Mesenchymal stem cell (in vitro differentiated cells and primary cell): Measurements from ENCODE around the gene KRTAP5-8. TPM values are rescaled to one million over a fixed set of nuclear protein-coding genes. Genes with fewer than 3 reads are reported as not detected.
"Not testable (repeated sequence)": the region's sequence is repeated elsewhere in the genome, so short reads cannot be mapped to it uniquely, and the experiment has no call there.

Experiments
- DNase-seq: peaks from one replicate; pipeline ENCODE4 v3.0.0-alpha.2; 2013
- H2AFZ ChIP-seq: one replicate; pipeline ENCODE4 v1.6.1; 2013; ENCODE audit warnings: low read depth, mild to moderate bottlenecking, control low read depth, inconsistent platforms, low read length, moderate library complexity
- H2AK5ac ChIP-seq: 2 replicates; pipeline ENCODE4 v1.6.1; 2013; ENCODE audit warnings: low read length, moderate library complexity, mild to moderate bottlenecking, inconsistent platforms; ENCODE audit not compliant: severe bottlenecking
- H2BK120ac ChIP-seq: one replicate; pipeline ENCODE4 v1.6.1; 2013; ENCODE audit warnings: low read depth, mild to moderate bottlenecking, inconsistent platforms, low read length, moderate library complexity
- H2BK12ac ChIP-seq, 2 experiments: one replicate each; pipeline ENCODE4 v1.6.1; 2013; ENCODE audit warnings: inconsistent platforms in 2 of 2, low read length in 2 of 2, mild to moderate bottlenecking in 2 of 2, moderate library complexity in 2 of 2, control low read depth in 1 of 2
- H2BK15ac ChIP-seq: one replicate; pipeline ENCODE4 v1.6.1; 2013; ENCODE audit warnings: mild to moderate bottlenecking, low read depth, inconsistent platforms; ENCODE audit not compliant: poor library complexity, severe bottlenecking
- H2BK5ac ChIP-seq: 2 replicates; pipeline ENCODE4 v1.6.1; 2013; ENCODE audit warnings: low read depth, mild to moderate bottlenecking, low read length, control low read depth, inconsistent platforms; ENCODE audit not compliant: poor library complexity, severe bottlenecking
- H3K14ac ChIP-seq, 2 experiments: one replicate each; pipeline ENCODE4 v1.6.1; 2013; ENCODE audit warnings: inconsistent platforms in 2 of 2, low read length in 2 of 2, control low read depth in 1 of 2, mild to moderate bottlenecking in 1 of 2, moderate library complexity in 1 of 2
- H3K18ac ChIP-seq, 2 experiments: one replicate each; pipeline ENCODE4 v1.6.1; 2013; ENCODE audit warnings: inconsistent platforms in 2 of 2, low read length in 2 of 2, control low read depth in 1 of 2, low read depth in 1 of 2, mild to moderate bottlenecking in 1 of 2
- H3K23ac ChIP-seq, 2 experiments: one replicate each; pipeline ENCODE4 v1.6.1; 2013; ENCODE audit warnings: inconsistent platforms in 2 of 2, low read length in 2 of 2, mild to moderate bottlenecking in 2 of 2, moderate library complexity in 2 of 2, control low read depth in 1 of 2
- H3K27ac ChIP-seq: 2 replicates; pipeline ENCODE4 v1.5.1; 2013; ENCODE audit warnings: mild to moderate bottlenecking, moderate library complexity, low read length, control low read depth, inconsistent platforms; ENCODE audit not compliant: poor library complexity, severe bottlenecking
- H3K27me3 ChIP-seq, 2 experiments: 2 replicates each; pipeline versions ENCODE4 v1.6.1 to v1.7.0; 2013; ENCODE audit warnings: low read length in 2 of 2, mild to moderate bottlenecking in 2 of 2, moderate library complexity in 2 of 2, control low read depth in 1 of 2, inconsistent platforms in 1 of 2; ENCODE audit not compliant: control insufficient read depth in 1 of 2, insufficient read depth in 1 of 2
- H3K36me3 ChIP-seq, 2 experiments: 2 replicates each; pipeline versions ENCODE4 v1.6.1 to v1.7.0; 2013; ENCODE audit warnings: low read length in 2 of 2, control low read depth in 1 of 2, inconsistent platforms in 1 of 2, low read depth in 1 of 2, mild to moderate bottlenecking in 1 of 2; ENCODE audit not compliant: insufficient read depth in 2 of 2, control insufficient read depth in 1 of 2
- H3K4ac ChIP-seq, 2 experiments: one replicate each; pipeline ENCODE4 v1.6.1; 2013; ENCODE audit warnings: inconsistent platforms in 2 of 2, low read length in 2 of 2, mild to moderate bottlenecking in 2 of 2, moderate library complexity in 2 of 2, control low read depth in 1 of 2, low read depth in 1 of 2
- H3K4me1 ChIP-seq: 2 replicates; pipeline ENCODE4 v1.6.1; 2013; ENCODE audit warnings: low read depth, low read length, control low read depth; ENCODE audit not compliant: control insufficient read depth, insufficient read depth
- H3K4me2 ChIP-seq: 2 replicates; pipeline ENCODE4 v1.6.1; 2013; ENCODE audit warnings: low read length, mild to moderate bottlenecking, inconsistent platforms; ENCODE audit not compliant: poor library complexity, severe bottlenecking
- H3K4me3 ChIP-seq, 2 experiments: 2 replicates each; pipeline versions ENCODE4 v1.5.1 to v1.7.0; 2013; ENCODE audit warnings: low read length in 2 of 2, mild to moderate bottlenecking in 2 of 2, control low read depth in 1 of 2, low read depth in 1 of 2; ENCODE audit not compliant: insufficient read depth in 1 of 2
- H3K79me1 ChIP-seq: replicated peaks from 2 replicates; pipeline ENCODE4 v1.6.1; 2013; ENCODE audit warnings: mild to moderate bottlenecking, control low read depth, low read length, inconsistent platforms; ENCODE audit not compliant: poor library complexity, severe bottlenecking
- H3K9ac ChIP-seq: 2 replicates; pipeline ENCODE4 v1.7.0; 2013; ENCODE audit warnings: mild to moderate bottlenecking, low read length, moderate library complexity
- H3K9me3 ChIP-seq: 2 replicates; pipeline ENCODE4 v1.7.0; 2013; ENCODE audit warnings: mild to moderate bottlenecking, low read length; ENCODE audit not compliant: control insufficient read depth
- H4K8ac ChIP-seq: one replicate; pipeline ENCODE4 v1.6.1; 2013; ENCODE audit warnings: inconsistent platforms, mild to moderate bottlenecking, low read length, moderate library complexity
- H4K91ac ChIP-seq: one replicate; pipeline ENCODE4 v1.6.1; 2013; ENCODE audit warnings: mild to moderate bottlenecking, low read length, inconsistent platforms
- WGBS: methylation state at CpG from one replicate; pipeline ENCODE4 v1.1.7; 2013; ENCODE audit warnings: mixed read lengths; 5-methylcytosine and 5-hydroxymethylcytosine counted together
- small RNA-seq: library from polyadenylated mRNA; stranded (forward); fragments of <200 nt; extraction: miRNeasy Mini kit (QIAGEN cat#:217004); gene quantifications from one replicate; pipeline ENCODE3, GENCODE V24; 2013; ENCODE audit warnings: low read depth

Gene KRTAP5-8

DNA sequence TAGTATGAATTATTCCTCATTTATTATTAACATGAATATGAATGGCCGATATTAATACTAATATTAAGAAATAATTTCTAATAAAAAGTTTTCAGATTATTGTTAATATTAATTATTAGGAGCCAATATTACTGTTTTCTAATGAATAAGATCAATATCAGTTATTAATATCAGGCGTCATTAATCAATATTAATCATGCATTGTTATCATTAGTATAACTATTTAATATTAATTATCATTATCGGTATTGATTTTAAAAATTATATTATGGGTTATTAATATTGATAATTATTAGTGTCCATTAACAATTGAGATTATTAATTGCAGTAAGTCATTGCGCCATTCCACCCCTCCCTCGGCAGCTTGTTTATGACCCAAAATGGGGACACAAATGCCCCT, 47.8 kb downstream of the KRTAP5-8 start:
- not testable (repeated sequence) for H4K8ac ChIP-seq, H3K4me3 ChIP-seq, H2BK12ac ChIP-seq, H3K14ac ChIP-seq, H3K79me1 ChIP-seq, H2AK5ac ChIP-seq, H3K36me3 ChIP-seq, DNase-seq, H2BK120ac ChIP-seq, H3K18ac ChIP-seq, H3K27ac ChIP-seq, H3K4me2 ChIP-seq, H2BK5ac ChIP-seq, H3K9ac ChIP-seq, H3K4ac ChIP-seq, H3K23ac ChIP-seq, H3K4me1 ChIP-seq, H2AFZ ChIP-seq, H3K9me3 ChIP-seq, H4K91ac ChIP-seq, H2BK15ac ChIP-seq
- H3K27me3 ChIP-seq, result peaks cover 5 to 25% of the 10 kb centered on the region in 2 experiments
- 100% methylated on average over 1 of the region's 5 CpGs for WGBS

DNA sequence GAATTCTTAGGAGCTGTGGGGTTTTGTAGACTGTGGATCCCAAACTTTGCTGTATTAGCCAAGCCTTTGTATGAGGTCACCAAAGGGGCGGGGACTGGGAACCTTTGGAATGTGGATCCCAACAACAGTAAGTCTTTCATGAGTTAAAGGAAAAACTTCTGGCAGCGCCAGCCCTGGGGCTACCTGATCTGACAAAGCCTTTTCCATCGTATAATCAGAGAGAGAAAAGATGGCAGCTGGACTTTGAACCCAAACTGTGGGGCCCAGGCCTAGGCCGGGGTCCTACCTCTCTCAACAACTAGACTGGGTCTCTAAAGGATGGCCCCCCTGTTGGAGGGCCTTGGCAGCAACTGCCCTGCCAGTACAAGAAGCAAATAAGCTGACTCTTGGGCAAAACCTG, 50.5 kb downstream of the KRTAP5-8 start:
- H3K23ac ChIP-seq, H3K4ac ChIP-seq, H3K9ac ChIP-seq, H3K36me3 ChIP-seq, H3K14ac ChIP-seq, H4K91ac ChIP-seq, H2BK120ac ChIP-seq, DNase-seq, H3K27me3 ChIP-seq, H3K79me1 ChIP-seq, H2AK5ac ChIP-seq, H3K27ac ChIP-seq, H3K4me3 ChIP-seq, H2AFZ ChIP-seq, H3K9me3 ChIP-seq, H3K4me1 ChIP-seq, H3K4me2 ChIP-seq, H4K8ac ChIP-seq, H2BK15ac ChIP-seq, H2BK12ac ChIP-seq, H3K18ac ChIP-seq, H2BK5ac ChIP-seq: not testable (repeated sequence)
- WGBS, result 54% methylated on average over 4 of the region's 4 CpGs

Small RNA genes lying within 50 kb of the gene (small RNA-seq; reads per million reads assigned to genes)
- gene AP000867.1 (not detected), gene KRTAP5-14P (not detected)
